ENCODE results near the gene INPP5D.
"Not testable (repeated sequence)": the region's sequence is repeated elsewhere in the genome, so short reads cannot be mapped to it uniquely, and the experiment has no call there.

Gene INPP5D

GRCh38 chr2:233119806-233120205 is 59.7 kb downstream of the INPP5D start:
- no peak overlapping the region for H3K4me3 ChIP-seq (ENCODE audit: low read depth, low read length)
- DNase-seq (ENCODE audit: low read depth), result no peak
- no peak for TF ChIP-seq CTCF (IDR thresholded peaks at IDR 0.05; ENCODE audit: low read depth, low read length, missing control alignments)

GRCh38 chr2:233120459-233120858 is 60.3 kb downstream of the INPP5D start:
- no peak for TF ChIP-seq CTCF (IDR thresholded peaks at IDR 0.05; ENCODE audit: low read depth, low read length, missing control alignments)
- DNase-seq (ENCODE audit: low read depth), result no peak
- H3K4me3 ChIP-seq (ENCODE audit: low read depth, low read length), result no peak overlapping the region

GRCh38 chr2:233121856-233122255 is 61.7 kb downstream of the INPP5D start:
- no peak overlapping the region for H3K4me3 ChIP-seq (ENCODE audit: low read depth, low read length)
- no peak for TF ChIP-seq CTCF (IDR thresholded peaks at IDR 0.05; ENCODE audit: low read depth, low read length, missing control alignments)
- no peak for DNase-seq (ENCODE audit: low read depth)

- no peak for TF ChIP-seq CTCF (IDR thresholded peaks at IDR 0.05; ENCODE audit: low read depth, low read length, missing control alignments)
- no peak overlapping the region for H3K4me3 ChIP-seq (ENCODE audit: low read depth, low read length)
- no peak for DNase-seq (ENCODE audit: low read depth)
These were observed 62.4 kb downstream of the INPP5D start for GRCh38 chr2:233122541-233122940.

- not testable (repeated sequence) for DNase-seq (ENCODE audit: low read depth); H3K4me3 ChIP-seq (ENCODE audit: low read depth, low read length)
These were observed 63.4 kb downstream of the INPP5D start for GRCh38 chr2:233123576-233123975.

- no peak overlapping the region for H3K4me3 ChIP-seq (ENCODE audit: low read depth, low read length)
- TF ChIP-seq CTCF (IDR thresholded peaks at IDR 0.05; ENCODE audit: low read depth, low read length, missing control alignments), result no peak
- DNase-seq (ENCODE audit: low read depth), result peak; percentile 65
These were observed 64.4 kb downstream of the INPP5D start for GRCh38 chr2:233124421-233125080.

GRCh38 chr2:233125455-233126065 is 65.4 kb downstream of the INPP5D start:
- no peak for TF ChIP-seq CTCF (IDR thresholded peaks at IDR 0.05; ENCODE audit: low read depth, low read length, missing control alignments)
- H3K4me3 ChIP-seq (ENCODE audit: low read depth, low read length), result no peak overlapping the region
- DNase-seq (ENCODE audit: low read depth), result no peak

All from GM12864 (cell line).